Activated T-cell treated with anti-CD3 and anti-CD28 coated beads for 48 hours (primary cell): ENCODE data around the gene MTMR6.

Experiments
- DNase-seq: peaks from one replicate; pipeline ENCODE4 v3.0.0-alpha.2; 2020; ENCODE audit warnings: low read depth

Gene MTMR6

GRCh38 chr13:25217023-25217885 is 70.0 kb downstream of the MTMR6 start:
- no peak for DNase-seq

- no peak for DNase-seq
Measured at GRCh38 chr13:25215253-25215575, 72.1 kb downstream of the MTMR6 start.

- no peak for DNase-seq
Measured at GRCh38 chr13:25214491-25215252, 72.6 kb downstream of the MTMR6 start.

- no peak for DNase-seq
Measured at GRCh38 chr13:25213715-25214114, 73.6 kb downstream of the MTMR6 start.

- DNase-seq = no peak
Measured at GRCh38 chr13:25210842-25211569, 76.3 kb downstream of the MTMR6 start.

- no peak for DNase-seq
Measured at GRCh38 chr13:25207291-25207810, 79.9 kb downstream of the MTMR6 start.

GRCh38 chr13:25204863-25205262 is 82.4 kb downstream of the MTMR6 start:
- DNase-seq = no peak

- no peak for DNase-seq
Measured at GRCh38 chr13:25203127-25203740, 84.1 kb downstream of the MTMR6 start.

- DNase-seq = no peak
Measured at GRCh38 chr13:25200783-25201182, 86.5 kb downstream of the MTMR6 start.

- DNase-seq = no peak
Measured at GRCh38 chr13:25198647-25199046, 88.6 kb downstream of the MTMR6 start.

- DNase-seq = no peak
Measured at GRCh38 chr13:25196971-25197370, 90.3 kb downstream of the MTMR6 start.
